HG03565 (cell line): ENCODE results near the gene MYO1G.
"Not testable (repeated sequence)": the region's sequence is repeated elsewhere in the genome, so short reads cannot be mapped to it uniquely, and the experiment has no call there.

Source experiments
- ATAC-seq: cut with Tn5 transposase; IDR thresholded peaks from one replicate; pipeline ENCODE4 v1.9.1; 2021; ENCODE audit warnings: mild to moderate bottlenecking, moderate library complexity; ENCODE audit not compliant: unreplicated experiment

Gene MYO1G

GRCh38 chr7:44978511-44979366, at the start of gene MYO1G:
Gene MYO1G, minus strand, starts transcription at chr7:44979015. Its CDS starts 54 bp downstream, at chr7:44978961.
- ATAC-seq, result peak; percentile 47

DNA sequence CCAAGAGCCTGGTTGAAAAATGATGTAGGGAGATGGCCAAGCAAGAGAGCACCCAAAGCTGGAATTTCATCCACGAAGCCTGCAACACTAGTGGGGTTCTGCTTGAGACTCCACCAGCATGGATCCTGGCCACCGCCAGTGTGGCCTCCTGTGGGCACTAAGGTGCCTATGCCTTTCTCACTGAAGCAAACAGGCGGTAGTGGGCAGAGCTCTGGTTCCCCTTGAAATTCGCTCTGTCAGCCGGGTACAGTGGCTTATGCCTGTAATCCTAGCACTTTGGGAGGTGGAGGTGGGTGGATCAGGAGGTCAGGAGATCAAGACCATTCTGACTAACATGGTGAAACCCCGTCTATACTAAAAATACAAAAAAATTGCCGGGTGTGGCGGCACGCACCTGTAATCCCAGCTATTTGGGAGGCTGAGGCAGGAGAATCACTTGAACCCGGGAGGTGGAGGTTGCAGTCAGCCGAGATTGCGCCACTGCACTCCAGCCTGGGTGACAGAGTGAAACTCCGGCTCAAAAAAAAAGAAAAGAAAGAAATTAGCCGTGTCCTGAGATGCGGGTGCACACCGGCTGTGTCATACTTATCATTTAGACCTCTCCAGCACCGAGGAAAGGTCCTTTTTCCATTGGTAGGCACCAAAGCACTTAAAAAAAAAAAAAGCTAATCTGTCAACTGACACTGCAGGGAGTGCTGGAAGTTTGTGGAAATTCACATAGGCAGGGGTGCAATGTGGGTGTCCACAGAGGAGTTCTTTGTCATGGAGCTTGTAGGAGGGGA, 49.5 kb upstream of the MYO1G start:
- no peak for ATAC-seq

DNA sequence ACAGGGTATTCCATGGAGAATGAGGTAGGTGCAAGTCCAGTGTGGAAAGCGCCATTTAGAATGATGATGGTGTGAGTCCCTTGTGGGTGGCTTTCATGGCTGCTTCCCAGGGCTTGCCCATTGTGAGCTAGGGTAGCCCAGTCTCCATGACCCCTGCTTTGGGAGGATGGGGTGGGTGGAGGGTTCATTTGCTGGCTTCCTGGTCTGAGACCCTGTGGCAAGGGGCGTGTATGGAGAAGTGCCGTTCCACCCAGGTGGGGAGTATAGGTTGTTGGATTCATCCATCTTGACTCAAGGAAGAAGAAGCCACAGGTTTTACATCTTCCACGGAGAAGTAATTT, 48.9 kb upstream of the MYO1G start:
- ATAC-seq, result peak; percentile 7

- ATAC-seq, result peak; percentile 33
Measured at GRCh38 chr7:45026984-45027773, 48.4 kb upstream of the MYO1G start.

DNA sequence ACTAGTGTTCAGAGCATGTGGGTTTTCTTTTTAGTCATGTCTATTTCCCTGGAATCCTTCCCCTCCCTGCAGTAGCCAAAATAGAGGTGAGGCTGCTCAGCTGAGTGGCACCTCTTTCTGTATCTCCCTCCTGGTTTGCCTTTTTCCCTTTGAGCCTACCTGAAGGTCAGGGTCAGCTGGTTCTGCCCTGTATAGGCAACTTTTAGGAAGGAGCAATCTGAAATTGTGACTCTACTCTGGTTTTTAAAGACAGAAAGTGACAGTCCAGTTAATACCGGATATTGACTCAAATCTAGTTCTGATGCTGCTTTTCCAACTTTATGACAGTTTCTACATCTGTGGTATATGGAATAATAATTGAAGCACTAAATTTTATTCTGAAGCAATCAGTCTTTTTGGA, 47.2 kb upstream of the MYO1G start:
- no peak for ATAC-seq

GRCh38 chr7:45025473-45025872, 46.7 kb upstream of the MYO1G start:
- not testable (repeated sequence) for ATAC-seq

DNA sequence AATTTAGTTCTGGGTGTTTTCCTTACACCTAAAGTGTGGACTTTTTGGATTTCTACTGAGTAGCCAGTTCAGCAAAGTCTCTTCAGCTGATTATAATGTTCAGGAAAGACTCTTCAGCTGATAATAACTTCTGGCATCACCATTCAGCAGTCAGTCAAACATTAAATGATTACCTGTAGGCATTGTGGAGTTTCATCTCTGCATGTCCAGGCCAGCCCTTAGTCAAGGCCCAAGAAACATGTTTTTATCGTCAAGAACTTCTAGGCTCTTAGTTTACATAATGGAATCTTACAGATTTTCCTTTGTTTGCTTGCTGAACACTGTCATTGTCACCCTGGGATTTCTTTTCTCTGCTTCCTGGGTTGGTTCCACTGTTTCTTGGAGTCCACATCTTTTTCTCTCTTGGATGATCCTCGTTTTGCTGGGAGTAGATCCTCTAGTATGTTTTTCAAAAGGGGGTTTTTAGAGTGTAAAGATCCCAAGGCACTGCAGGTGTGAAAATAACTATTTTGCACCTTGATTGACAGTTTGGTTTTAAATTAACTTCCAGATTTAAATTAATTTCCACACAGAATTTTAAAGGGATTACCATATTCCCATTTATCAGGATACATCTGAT, 45.4 kb upstream of the MYO1G start:
- ATAC-seq, result no peak

DNA sequence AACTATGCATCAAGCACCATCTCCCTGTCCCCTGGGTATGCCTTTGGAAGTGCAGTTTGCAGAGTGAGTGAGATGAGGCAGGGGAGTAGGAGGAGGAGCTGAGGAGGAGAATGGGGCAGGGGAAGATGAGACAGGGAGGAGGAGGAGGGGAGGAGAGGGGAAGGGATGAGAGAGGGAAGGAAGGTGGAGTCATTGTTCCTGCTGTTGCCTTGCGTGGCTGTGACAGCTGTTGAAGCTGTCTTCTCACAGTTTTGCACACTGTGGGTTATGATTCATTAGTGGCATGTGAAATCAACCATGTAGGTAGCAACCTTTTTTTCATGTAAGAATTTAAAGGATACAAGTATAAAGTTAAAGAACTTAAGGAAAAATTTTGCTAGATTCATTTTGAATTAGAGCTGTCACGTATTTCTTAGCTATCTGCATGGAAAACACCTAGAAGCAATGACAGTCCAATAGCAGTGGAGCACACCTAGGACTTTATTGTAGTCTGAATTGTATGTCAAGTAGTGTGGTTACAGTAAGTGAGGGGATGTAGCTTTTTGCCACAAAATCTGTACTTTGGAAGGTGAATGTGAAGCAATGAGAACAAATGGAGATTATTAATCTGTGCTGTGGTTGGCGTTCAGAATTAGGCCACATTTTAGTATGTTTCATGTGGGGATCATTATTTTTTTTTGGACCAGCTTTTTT, 42.9 kb upstream of the MYO1G start:
- ATAC-seq, result peak; percentile 64

- no peak for ATAC-seq
Measured at GRCh38 chr7:45020915-45021314, 42.1 kb upstream of the MYO1G start.

DNA sequence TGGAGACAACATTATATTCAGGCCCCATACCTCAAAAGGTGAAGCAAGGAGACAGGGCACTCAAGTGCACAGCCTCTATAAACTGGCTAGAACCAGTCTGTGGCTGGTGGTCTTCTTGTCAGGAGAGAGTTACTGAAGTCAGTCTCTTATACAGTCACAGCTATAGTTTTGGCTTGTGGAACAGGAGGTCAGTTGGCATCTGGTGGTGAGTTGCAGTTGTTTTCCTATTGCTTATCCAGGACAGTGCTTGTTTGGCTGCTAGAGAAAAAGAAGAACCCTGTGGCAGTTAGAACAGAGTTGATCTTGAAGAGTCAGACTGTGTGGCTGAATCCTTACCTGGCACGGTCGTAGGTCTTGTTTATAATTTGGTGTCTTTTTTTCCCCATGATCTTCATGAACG, 38.4 kb upstream of the MYO1G start:
- ATAC-seq, result no peak

DNA sequence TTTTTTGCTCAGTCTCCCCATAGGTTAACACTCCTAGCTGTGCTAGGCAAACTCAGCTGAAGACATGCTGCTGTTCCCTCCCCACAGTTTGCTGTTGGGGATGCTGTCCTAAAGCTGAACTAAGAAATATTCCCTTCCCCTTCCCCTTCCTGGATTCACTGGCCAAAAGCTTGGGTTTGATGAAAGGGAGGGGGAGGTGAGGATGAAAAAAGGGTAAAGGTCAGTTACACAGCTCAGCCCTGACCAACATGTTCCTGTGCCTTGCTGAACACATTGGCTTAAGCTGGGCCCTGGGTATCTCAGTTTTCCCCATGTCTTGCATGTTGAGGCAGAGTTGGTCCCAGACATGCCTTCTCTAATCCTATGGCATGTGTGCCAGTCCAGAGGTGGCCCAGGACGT, 36.5 kb upstream of the MYO1G start:
- no peak for ATAC-seq

DNA sequence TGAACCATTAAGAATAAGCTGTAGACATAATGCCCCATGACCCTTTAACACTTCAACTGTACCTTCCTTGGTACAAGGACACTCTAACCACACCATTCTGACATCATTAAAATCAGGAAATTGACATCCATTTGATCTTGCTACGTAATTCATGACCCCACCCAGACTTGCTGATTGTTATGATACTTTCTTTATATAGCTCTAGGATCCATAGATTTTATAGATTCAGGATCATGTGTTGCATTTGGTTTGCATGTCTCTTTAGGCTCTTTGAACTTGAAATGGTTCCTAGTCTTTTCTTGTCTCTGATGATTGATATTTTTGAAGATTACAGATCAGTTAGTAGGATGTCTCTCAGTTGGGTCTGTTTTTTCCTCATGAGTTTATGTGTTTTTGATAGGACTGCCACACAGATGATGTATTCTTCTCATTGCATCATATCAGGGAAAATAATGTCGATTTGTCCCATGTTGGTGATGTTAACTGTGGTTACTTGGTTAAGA, 34.7 kb upstream of the MYO1G start:
- no peak for ATAC-seq

DNA sequence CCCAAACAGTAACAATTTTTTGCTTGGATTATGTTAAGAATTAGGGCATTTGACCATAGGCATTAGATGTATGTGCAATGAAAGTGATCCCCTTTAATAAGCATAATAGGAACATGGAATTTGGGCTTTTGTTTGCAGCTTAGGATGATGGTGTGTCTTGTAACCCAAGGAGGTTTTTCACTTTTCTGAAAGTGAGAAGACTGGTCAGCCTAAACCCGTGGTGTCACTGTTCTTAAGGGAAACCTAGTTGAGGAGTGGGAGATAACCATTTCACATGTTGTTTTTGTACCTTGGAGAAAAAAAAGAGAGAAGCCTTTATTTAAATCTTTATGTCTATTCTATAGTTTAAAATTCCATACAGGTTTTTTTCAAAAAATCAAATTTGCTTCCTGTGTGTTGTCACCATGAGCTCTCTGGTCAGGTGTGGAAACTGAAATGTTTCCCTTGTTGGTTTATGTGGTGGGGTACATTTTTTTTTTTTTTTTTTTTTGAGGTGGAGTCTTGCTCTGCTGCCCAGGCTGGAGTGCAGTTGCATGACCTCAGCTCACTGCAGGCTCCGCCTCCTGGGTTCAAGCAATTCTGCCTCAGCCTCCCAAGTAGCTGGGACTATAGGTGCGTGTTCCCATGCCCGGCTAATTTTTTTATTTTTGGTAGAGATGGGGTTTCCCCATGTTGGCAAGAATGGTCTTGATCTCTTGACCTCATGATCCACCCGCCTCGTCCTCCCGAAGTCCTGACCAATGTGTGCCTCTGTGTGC, 28.9 kb upstream of the MYO1G start:
- ATAC-seq, result peak; percentile 73

- ATAC-seq, result no peak
Measured at GRCh38 chr7:45007106-45007505, 28.3 kb upstream of the MYO1G start.

DNA sequence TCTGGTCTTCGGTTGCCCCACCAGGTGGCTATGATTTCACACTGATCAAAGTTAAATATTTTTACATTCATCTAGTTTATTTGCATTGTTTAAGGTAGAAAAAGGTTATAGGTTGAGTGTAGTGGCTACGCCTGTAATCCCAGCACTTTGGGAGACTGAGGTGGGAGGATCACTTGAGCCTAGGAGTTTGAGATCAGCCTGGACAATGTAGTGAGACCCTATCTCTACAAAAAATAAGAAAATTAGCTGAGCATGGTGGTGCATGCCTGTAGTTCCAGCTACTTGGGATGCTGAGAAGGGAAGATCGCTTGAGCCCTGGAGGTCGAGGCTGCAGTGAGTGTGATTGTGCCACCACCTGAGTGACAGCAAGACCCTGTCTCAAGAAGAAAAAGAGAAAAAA, 25.0 kb upstream of the MYO1G start:
- no peak for ATAC-seq

- ATAC-seq, result no peak
Measured at GRCh38 chr7:45001826-45002225, 23.0 kb upstream of the MYO1G start.

GRCh38 chr7:45001138-45001694, 22.4 kb upstream of the MYO1G start:
- no peak for ATAC-seq

- ATAC-seq, result no peak
Measured at GRCh38 chr7:45000093-45001032, 21.5 kb upstream of the MYO1G start, which contains the start of gene CCM2. Gene CCM2, plus strand, starts transcription at chr7:45000201. Its CDS starts 133 bp downstream, at chr7:45000334.
